Mesodermal cell (in vitro differentiated cells): ENCODE measurements around the gene SLC17A2. TPM values are rescaled to one million over a fixed set of nuclear protein-coding genes. Genes with fewer than 3 reads are reported as not detected.

ENCODE experiments used
- H3K27ac ChIP-seq: 2 replicates; pipeline ENCODE4 v1.7.0; 2013; ENCODE audit warnings: mild to moderate bottlenecking, low read depth, low read length, moderate library complexity; ENCODE audit not compliant: severe bottlenecking
- H3K36me3 ChIP-seq: 2 replicates; pipeline ENCODE4 v1.7.1; 2013; ENCODE audit warnings: mild to moderate bottlenecking, low read length, moderate library complexity; ENCODE audit not compliant: control insufficient read depth, insufficient read depth
- H3K4me1 ChIP-seq: one replicate; pipeline ENCODE4 v1.7.1; 2013; ENCODE audit warnings: mild to moderate bottlenecking, low read length; ENCODE audit not compliant: insufficient read depth, control insufficient read depth, poor library complexity, severe bottlenecking
- H3K4me3 ChIP-seq: 2 replicates; pipeline ENCODE4 v1.7.0; 2013; ENCODE audit warnings: low read length, control low read depth, mild to moderate bottlenecking; ENCODE audit not compliant: insufficient read depth, poor library complexity, severe bottlenecking; ENCODE audit errors: extremely low read depth
- H3K9me3 ChIP-seq: 2 replicates; pipeline ENCODE4 v1.7.1; 2013; ENCODE audit warnings: mild to moderate bottlenecking, low read length, moderate library complexity; ENCODE audit not compliant: control insufficient read depth
- WGBS, 2 experiments: methylation state at CpG; one replicate each; pipeline ENCODE4 v1.1.5; 2013; ENCODE audit warnings: missing lambda C conversion rate in 2 of 2; ENCODE audit not compliant: insufficient coverage in 2 of 2; 5-methylcytosine and 5-hydroxymethylcytosine counted together
- polyA plus RNA-seq, 2 experiments: library from polyadenylated mRNA; stranded (reverse); fragments of 50-300 nt; gene quantifications; one replicate each; pipeline ENCODE4 v1.2.3, GENCODE V29; 2013

SLC17A2 gene
- polyA plus RNA-seq (2013, experiment 1 of 2), result not detected
- polyA plus RNA-seq (2013, experiment 2 of 2), result not detected

- 97 to 100% methylated on average over 5 of the region's 9 CpGs for WGBS, 2 experiments
Measured at GRCh38 chr6:25930532-25931410, at the start of gene SLC17A2. Gene SLC17A2 (minus strand): TSS chr6:25930691. CDS start chr6:25925796, 4,895 bp downstream.

GRCh38 chr6:25975923-25976560, 45.6 kb upstream of the SLC17A2 start:
- 93 to 100% methylated on average over 2 to 4 of the region's 5 CpGs for WGBS, 2 experiments
- H3K36me3 ChIP-seq, result no peaks in the 10 kb centered on the region

More at GRCh38 chr6:25930532-25931410, at the start of gene SLC17A2:
- H3K9me3 ChIP-seq, result no peaks in the 10 kb centered on the region
- no peak within 1 kb of the TSS for H3K4me3 ChIP-seq
- no peak within 1 kb of the TSS for H3K27ac ChIP-seq
- no peaks in the 10 kb centered on the region for H3K36me3 ChIP-seq
- H3K4me1 ChIP-seq, result no peaks in the 10 kb centered on the region

DNA sequence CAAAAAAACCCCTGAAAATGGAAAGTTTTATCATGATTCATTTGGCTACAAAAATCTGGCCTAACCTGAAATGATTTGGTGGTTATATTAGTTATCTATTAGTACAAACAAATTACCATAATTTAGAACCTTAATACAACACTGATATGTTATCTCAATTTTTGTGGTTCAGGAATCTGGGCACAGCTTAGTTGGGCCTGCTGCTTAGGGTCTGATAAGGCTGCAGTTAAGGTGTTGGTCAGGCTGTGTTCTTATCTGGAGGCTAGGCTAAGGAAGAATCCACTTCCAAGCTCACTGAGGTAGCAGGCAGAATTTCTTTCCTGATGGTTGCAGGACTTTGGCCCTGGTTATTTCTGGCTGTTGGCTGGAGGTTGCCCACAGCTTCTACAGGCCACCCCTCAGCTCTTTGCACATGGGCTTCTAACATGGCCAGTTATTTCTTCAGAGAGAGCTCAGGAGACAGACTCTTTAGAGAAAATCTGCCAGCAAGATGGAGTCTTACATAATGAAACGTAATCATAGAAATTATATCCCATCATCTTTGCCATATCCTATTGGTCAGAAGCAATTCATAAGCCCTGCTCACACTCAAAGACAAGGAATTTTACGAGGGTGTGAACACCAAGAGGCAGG, 43.5 kb upstream of the SLC17A2 start:
- no peaks in the 10 kb centered on the region for H3K36me3 ChIP-seq
- 87% methylated on average over 2 of the region's 2 CpGs; no CpG with 5 or more reads in 1 of the 2 experiments for WGBS, 2 experiments
- H3K9me3 ChIP-seq, result no peaks in the 10 kb centered on the region
- no peak overlapping the region for H3K27ac ChIP-seq
- peaks cover 20% of the 10 kb centered on the region for H3K4me1 ChIP-seq
- no peak overlapping the region for H3K4me3 ChIP-seq

More at GRCh38 chr6:25975923-25976560, 45.6 kb upstream of the SLC17A2 start:
- Histone ChIP-seq H3K4me3 (no peak overlapping the region), H3K27ac (no peak overlapping the region), H3K4me1 (peaks cover 10% of the 10 kb centered on the region), H3K9me3 (no peaks in the 10 kb centered on the region)

- no peak overlapping the region for H3K4me3 ChIP-seq
- H3K36me3 ChIP-seq, result no peaks in the 10 kb centered on the region
- H3K4me1 ChIP-seq, result peaks cover 20% of the 10 kb centered on the region
- no peak overlapping the region for H3K27ac ChIP-seq
- WGBS, 2 experiments, result 98% methylated on average over 4 of the region's 5 CpGs
- no peaks in the 10 kb centered on the region for H3K9me3 ChIP-seq
Measured at GRCh38 chr6:25972902-25973301, 42.4 kb upstream of the SLC17A2 start.

DNA sequence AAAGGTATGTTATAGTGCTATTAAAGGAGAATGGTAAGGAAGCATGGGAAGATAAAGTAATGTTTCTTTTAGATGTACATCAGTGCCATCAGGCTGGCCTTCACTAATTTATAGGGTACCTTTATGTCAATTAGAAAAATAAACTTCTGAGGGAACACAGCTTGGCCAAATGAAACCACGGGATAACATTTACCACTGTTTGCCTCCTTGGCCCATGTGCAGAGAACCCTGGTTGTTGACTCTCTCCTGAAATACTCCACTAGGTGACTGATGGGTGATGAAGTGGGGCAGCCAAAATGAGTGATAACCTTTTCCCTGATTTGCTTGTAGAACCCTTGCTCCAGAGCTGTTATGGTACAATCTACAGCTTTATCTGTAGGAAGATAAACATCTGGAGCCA, 41.6 kb upstream of the SLC17A2 start:
- Histone ChIP-seq H3K36me3 (no peaks in the 10 kb centered on the region), H3K9me3 (no peaks in the 10 kb centered on the region), H3K4me1 (peaks cover 20% of the 10 kb centered on the region), H3K4me3 (no peak overlapping the region), H3K27ac (peak overlapping the region; percentile 51)
- WGBS, 2 experiments, result 60% methylated on average over 1 of the region's 1 CpG; no CpG with 5 or more reads in 1 of the 2 experiments

DNA sequence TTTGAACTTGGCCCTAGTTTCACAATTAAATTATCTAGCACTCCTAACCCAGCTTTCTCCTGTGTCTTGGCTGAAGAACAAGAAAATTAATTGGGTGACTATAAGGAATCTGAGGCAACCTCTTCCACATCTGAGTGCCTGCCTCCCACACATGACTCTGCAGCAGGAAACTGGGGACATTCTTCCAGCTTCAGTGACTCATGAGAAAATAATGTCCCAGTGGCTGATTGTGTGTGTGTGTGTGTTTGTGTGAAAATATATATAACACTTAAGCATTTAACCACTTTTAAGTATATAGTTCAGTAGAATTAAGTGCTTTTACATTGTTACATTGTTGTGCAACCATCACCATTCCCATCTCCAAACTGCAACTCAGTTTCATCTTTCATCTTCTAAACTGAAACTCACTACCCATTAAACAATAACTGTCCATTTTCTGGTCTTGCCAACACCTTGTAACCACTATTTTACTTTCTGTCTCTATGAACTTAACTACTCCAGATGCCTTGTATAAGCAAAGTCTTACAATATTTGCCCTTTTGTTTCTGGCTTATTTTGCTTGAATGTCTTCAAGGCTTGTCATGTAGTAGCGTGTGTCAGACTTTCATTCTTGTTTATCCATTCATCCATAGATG, 40.8 kb upstream of the SLC17A2 start:
- no peaks in the 10 kb centered on the region for H3K9me3 ChIP-seq
- no peaks in the 10 kb centered on the region for H3K36me3 ChIP-seq
- WGBS, 2 experiments, result 100% methylated on average over 1 of the region's 1 CpG; no CpG with 5 or more reads in 1 of the 2 experiments
- H3K4me3 ChIP-seq, result no peak overlapping the region
- peaks cover 20% of the 10 kb centered on the region for H3K4me1 ChIP-seq
- peak overlapping the region; percentile 51 for H3K27ac ChIP-seq

GRCh38 chr6:25968769-25969168, 38.3 kb upstream of the SLC17A2 start:
- Histone ChIP-seq H3K9me3 (no peaks in the 10 kb centered on the region), H3K4me1 (peaks cover 20% of the 10 kb centered on the region), H3K27ac (no peak overlapping the region), H3K4me3 (no peak overlapping the region), H3K36me3 (no peaks in the 10 kb centered on the region)

- no peaks in the 10 kb centered on the region for H3K36me3 ChIP-seq
- H3K4me1 ChIP-seq, result peaks cover 22% of the 10 kb centered on the region
- no peaks in the 10 kb centered on the region for H3K9me3 ChIP-seq
- H3K4me3 ChIP-seq, result no peak overlapping the region
- WGBS, 2 experiments, result 92 to 94% methylated on average over 8 to 9 of the region's 9 CpGs
- no peak overlapping the region for H3K27ac ChIP-seq
Measured at GRCh38 chr6:25966711-25967110, 36.2 kb upstream of the SLC17A2 start.

DNA sequence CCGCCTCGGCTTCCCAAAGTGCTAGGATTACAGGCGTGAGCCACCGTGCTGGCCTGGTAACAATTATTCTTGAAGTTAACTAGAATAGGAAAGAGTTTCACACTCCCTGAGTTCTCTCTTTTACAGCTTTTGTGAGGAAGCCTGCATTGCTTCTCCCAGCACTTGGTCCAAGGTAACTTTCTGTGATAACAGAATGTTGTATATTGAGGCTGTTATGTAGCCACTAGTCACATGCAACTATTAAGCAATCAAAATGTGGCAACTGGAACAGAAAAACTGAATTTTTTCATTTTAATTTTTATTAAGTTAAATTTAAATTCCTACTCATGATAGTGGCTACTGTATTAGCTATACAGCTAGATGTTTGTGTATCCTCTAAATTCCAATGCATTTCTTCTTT, 34.6 kb upstream of the SLC17A2 start:
- H3K4me3 ChIP-seq, result no peak overlapping the region
- no peaks in the 10 kb centered on the region for H3K36me3 ChIP-seq
- peaks cover 10% of the 10 kb centered on the region for H3K9me3 ChIP-seq
- H3K4me1 ChIP-seq, result peaks cover 7% of the 10 kb centered on the region
- no peak overlapping the region for H3K27ac ChIP-seq
- WGBS, 2 experiments, result 100% methylated on average over 4 of the region's 4 CpGs; no CpG with 5 or more reads in 1 of the 2 experiments

GRCh38 chr6:25963426-25964123, 33.1 kb upstream of the SLC17A2 start:
- peaks cover 21% of the 10 kb centered on the region for H3K9me3 ChIP-seq
- no peaks in the 10 kb centered on the region for H3K36me3 ChIP-seq
- H3K27ac ChIP-seq, result no peak overlapping the region
- H3K4me3 ChIP-seq, result no peak overlapping the region
- WGBS, 2 experiments, result 34 to 57% methylated on average over 2 to 3 of the region's 6 CpGs
- peaks cover 7% of the 10 kb centered on the region for H3K4me1 ChIP-seq
